Neural cell (in vitro differentiated cells): ENCODE data around the gene CYP2D6. TPM values are rescaled to one million over a fixed set of nuclear protein-coding genes. Genes with fewer than 3 reads are reported as not detected.

Experiments used
- H2AFZ ChIP-seq: fragments of 200-600, 300-800 bp; sonication (generic), shearing (Covaris generic); 2 replicates; pipeline ENCODE4 v1.6.0; 2014; ENCODE audit warnings: low read depth, mild to moderate bottlenecking, antibody characterized with exemption, low read length, moderate library complexity
- H3F3A ChIP-seq: fragments of 200-600 bp; shearing (Covaris generic); 2 replicates; pipeline ENCODE4 v1.6.1; 2016; ENCODE audit warnings: mild to moderate bottlenecking, moderate library complexity, mixed read lengths, antibody characterized with exemption, low read length; ENCODE audit not compliant: insufficient read depth, poor library complexity, severe bottlenecking
- H3K27ac ChIP-seq: fragments of 200-600, 300-800 bp; sonication (generic), shearing (Covaris generic); 2 replicates; pipeline ENCODE4 v1.5.1; 2014; ENCODE audit warnings: mild to moderate bottlenecking, low read length, moderate library complexity
- H3K27me3 ChIP-seq: fragments of 300-800, 200-600 bp; sonication (generic), shearing (Covaris generic); 2 replicates; pipeline ENCODE4 v1.6.0; 2014; ENCODE audit warnings: mild to moderate bottlenecking, low read depth, low read length, moderate library complexity; ENCODE audit not compliant: insufficient read depth
- H3K36me3 ChIP-seq: fragments of 300-800, 200-600 bp; sonication (generic), shearing (Covaris generic); 2 replicates; pipeline ENCODE4 v1.5.1; 2014; ENCODE audit warnings: mild to moderate bottlenecking, antibody characterized with exemption, low read length, moderate library complexity; ENCODE audit not compliant: insufficient read depth
- H3K4me2 ChIP-seq: fragments of 300-800, 200-600 bp; sonication (generic), shearing (Covaris generic); 2 replicates; pipeline ENCODE4 v1.6.0; 2014; ENCODE audit warnings: mild to moderate bottlenecking, low read length
- H3K4me3 ChIP-seq: fragments of 300-800, 200-600 bp; sonication (generic), shearing (Covaris generic); 2 replicates; pipeline ENCODE4 v1.5.1; 2014; ENCODE audit warnings: mild to moderate bottlenecking, low read length, moderate library complexity
- H3K79me2 ChIP-seq: fragments of 200-600 bp; shearing (Covaris generic); replicated peaks from 2 replicates; pipeline ENCODE4 v1.6.0; 2014; ENCODE audit warnings: mild to moderate bottlenecking, low read length, moderate library complexity; ENCODE audit not compliant: insufficient read depth
- H3K9ac ChIP-seq: fragments of 300-800, 200-600 bp; sonication (generic), shearing (Covaris generic); 2 replicates; pipeline ENCODE4 v1.6.1; 2016; ENCODE audit warnings: mild to moderate bottlenecking, low read length, mixed read lengths
- H3K9me2 ChIP-seq: fragments of 200-600 bp; shearing (Covaris generic); 2 replicates; pipeline ENCODE4 v1.6.1; 2016; ENCODE audit warnings: mild to moderate bottlenecking, low read length, mixed read lengths; ENCODE audit not compliant: insufficient read depth
- H3K9me3 ChIP-seq: fragments of 200-600, 300-800 bp; sonication (generic), shearing (Covaris generic); 2 replicates; pipeline ENCODE4 v1.6.1; 2016; ENCODE audit warnings: mild to moderate bottlenecking, mixed run types, low read length, moderate library complexity, mixed read lengths
- H4K20me1 ChIP-seq: fragments of 200-600 bp; shearing (Covaris generic); 2 replicates; pipeline ENCODE4 v1.6.1; 2016; ENCODE audit warnings: mild to moderate bottlenecking, mixed run types; ENCODE audit not compliant: insufficient read depth
- CTCF ChIP-seq: fragments of 450-650 bp; IDR thresholded peaks from 2 replicates; pipeline ENCODE4 v1.5.1; 2014; ENCODE audit warnings: antibody characterized with exemption, mild to moderate bottlenecking, moderate library complexity; ENCODE audit not compliant: poor library complexity, severe bottlenecking
- EP300 ChIP-seq: fragments of 450-650 bp; conservative IDR thresholded peaks from 2 replicates; pipeline ENCODE4 v1.6.1; 2014; ENCODE audit warnings: antibody characterized with exemption, mild to moderate bottlenecking, moderate library complexity; ENCODE audit not compliant: poor library complexity, severe bottlenecking
- EZH2 ChIP-seq: fragments of 200-600, 300-800 bp; shearing (Covaris generic), sonication (generic); IDR thresholded peaks from 2 replicates; pipeline ENCODE4 v1.6.1; 2014; ENCODE audit warnings: antibody characterized with exemption, low read length, borderline replicate concordance, mild to moderate bottlenecking; ENCODE audit not compliant: insufficient read depth, poor library complexity, severe bottlenecking
- MXI1 ChIP-seq: fragments of 450-650 bp; conservative IDR thresholded peaks from 2 replicates; pipeline ENCODE4 v1.6.1; 2014; ENCODE audit warnings: antibody characterized with exemption, mild to moderate bottlenecking; ENCODE audit not compliant: poor library complexity, severe bottlenecking
- POLR2AphosphoS5 ChIP-seq: IDR thresholded peaks from 2 replicates; pipeline ENCODE4 v1.6.1; 2012
- RAD21 ChIP-seq: fragments of 450-650 bp; conservative IDR thresholded peaks from 2 replicates; pipeline ENCODE4 v1.6.1; 2014; ENCODE audit warnings: antibody characterized with exemption, mild to moderate bottlenecking, moderate library complexity
- REST ChIP-seq: IDR thresholded peaks from 2 replicates; pipeline ENCODE4 v1.6.1; 2012; ENCODE audit warnings: borderline replicate concordance
- SMC3 ChIP-seq: fragments of 450-650 bp; conservative IDR thresholded peaks from 2 replicates; pipeline ENCODE4 v1.6.1; 2014; ENCODE audit warnings: antibody characterized with exemption, mild to moderate bottlenecking, moderate library complexity; ENCODE audit not compliant: poor library complexity
- TAF1 ChIP-seq: IDR thresholded peaks from 2 replicates; pipeline ENCODE4 v1.6.1; 2012; ENCODE audit warnings: low read depth
- polyA plus RNA-seq: library from polyadenylated mRNA; depleted of rRNA; stranded (reverse); fragments of >200 nt; gene quantifications from 2 replicates; pipeline ENCODE4 v1.2.3, GENCODE V29; 2014

Gene CYP2D6
- polyA plus RNA-seq, 1 donor from 2014 or later = 11.5 TPM

DNA sequence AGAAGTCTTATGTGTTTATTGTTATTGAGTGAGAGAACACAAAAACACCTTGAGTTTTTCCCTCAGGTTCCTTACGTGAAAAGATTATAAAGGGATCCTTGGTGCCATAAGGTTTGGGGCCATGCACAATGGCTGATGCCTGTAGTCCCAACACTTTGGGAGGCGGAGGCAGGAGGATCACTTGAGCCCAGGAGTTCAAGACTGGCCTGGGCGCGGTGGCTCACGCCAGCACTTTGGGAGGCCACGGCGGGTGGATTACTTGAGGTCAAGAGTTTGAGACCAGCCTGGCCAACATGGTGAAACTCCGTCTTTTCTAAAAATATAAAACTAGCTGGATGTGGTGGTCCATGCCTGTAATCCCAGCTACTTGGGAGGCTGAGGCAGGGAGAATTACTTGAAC lies 45.7 kb downstream of the CYP2D6 start:
- H2AFZ ChIP-seq = no peak overlapping the region
- no peaks in the 10 kb centered on the region for H3K9me2 ChIP-seq
- peaks cover 17% of the 10 kb centered on the region for H3K36me3 ChIP-seq
- H3K27me3 ChIP-seq = no peaks in the 10 kb centered on the region
- H3K4me2 ChIP-seq = no peak overlapping the region
- no peak overlapping the region for H3K27ac ChIP-seq
- no peak overlapping the region for H3K9ac ChIP-seq
- no peaks in the 10 kb centered on the region for H3K9me3 ChIP-seq
- TF ChIP-seq EP300 (no peak), MXI1 (no peak), POLR2AphosphoS5 (no peak), RAD21 (no peak), EZH2 (no peak), REST (no peak), CTCF (no peak), SMC3 (no peak), TAF1 (no peak)
- no peaks in the 10 kb centered on the region for H4K20me1 ChIP-seq
- peaks cover 3% of the 10 kb centered on the region for H3F3A ChIP-seq
- H3K4me3 ChIP-seq = no peak overlapping the region
- peaks cover 53% of the 10 kb centered on the region for H3K79me2 ChIP-seq

GRCh38 chr22:42083119-42083518 lies 47.5 kb downstream of the CYP2D6 start:
- Histone ChIP-seq H3K9me2 (no peaks in the 10 kb centered on the region), H3K4me2 (no peak overlapping the region), H3F3A (peaks cover 8% of the 10 kb centered on the region), H3K9me3 (no peaks in the 10 kb centered on the region), H3K27ac (no peak overlapping the region), H3K36me3 (peaks cover 10% of the 10 kb centered on the region), H3K27me3 (no peaks in the 10 kb centered on the region), H4K20me1 (no peaks in the 10 kb centered on the region), H2AFZ (no peak overlapping the region), H3K4me3 (no peak overlapping the region), H3K79me2 (peaks cover 38% of the 10 kb centered on the region), H3K9ac (no peak overlapping the region)
- TF ChIP-seq EP300 (no peak), EZH2 (no peak), TAF1 (no peak), REST (no peak), SMC3 (no peak), MXI1 (no peak), POLR2AphosphoS5 (no peak), CTCF (no peak), RAD21 (no peak)
